Measurements from ENCODE around the gene ZNF282.
A peak's percentile ranks its signal among the peaks of the same experiment; 100 is the strongest.

ZNF282 gene

DNA sequence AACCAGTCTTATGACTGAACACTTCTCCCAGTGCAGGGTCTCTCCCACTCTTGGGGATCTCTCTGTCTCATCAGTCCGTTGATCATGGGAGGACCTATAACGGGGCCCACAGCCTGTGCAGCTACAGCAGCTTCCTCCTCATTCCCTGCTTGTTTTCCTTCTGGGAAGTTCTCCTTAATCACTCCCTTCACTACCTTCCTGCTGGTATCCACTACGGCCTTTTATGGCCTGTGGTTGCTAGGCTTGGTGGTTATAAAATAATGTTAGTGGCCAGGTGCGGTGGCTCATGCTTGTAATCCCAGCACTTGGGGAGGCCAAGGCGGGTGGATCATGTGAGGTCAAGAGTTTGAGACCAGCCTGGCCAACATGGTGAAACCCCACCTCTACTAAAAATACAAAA is 3.5 kb upstream of the ZNF282 start:
- no peak for DNase-seq (ENCODE audit: low read depth in 2 of 2)

DNA sequence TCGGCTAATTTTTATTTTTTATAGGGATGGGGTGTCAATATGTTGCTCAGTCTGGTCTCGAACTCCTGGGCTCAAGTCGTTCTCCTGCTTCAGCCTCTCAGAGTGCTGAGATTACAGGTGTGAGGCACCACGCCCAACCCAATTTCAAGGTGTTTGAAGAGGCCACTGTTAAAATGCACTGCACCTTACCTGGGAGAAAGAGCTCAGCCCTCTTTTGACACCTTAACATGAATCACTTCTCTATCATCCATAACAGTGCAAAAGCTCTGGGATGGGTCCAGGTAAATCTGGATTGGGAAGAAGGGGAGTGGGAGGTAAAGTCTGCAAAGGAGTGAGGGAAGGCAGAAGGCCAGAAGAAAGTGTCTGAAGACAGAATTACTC is 557 bp upstream of the ZNF282 start:
- no peak for DNase-seq (ENCODE audit: low read depth in 2 of 2)

DNA sequence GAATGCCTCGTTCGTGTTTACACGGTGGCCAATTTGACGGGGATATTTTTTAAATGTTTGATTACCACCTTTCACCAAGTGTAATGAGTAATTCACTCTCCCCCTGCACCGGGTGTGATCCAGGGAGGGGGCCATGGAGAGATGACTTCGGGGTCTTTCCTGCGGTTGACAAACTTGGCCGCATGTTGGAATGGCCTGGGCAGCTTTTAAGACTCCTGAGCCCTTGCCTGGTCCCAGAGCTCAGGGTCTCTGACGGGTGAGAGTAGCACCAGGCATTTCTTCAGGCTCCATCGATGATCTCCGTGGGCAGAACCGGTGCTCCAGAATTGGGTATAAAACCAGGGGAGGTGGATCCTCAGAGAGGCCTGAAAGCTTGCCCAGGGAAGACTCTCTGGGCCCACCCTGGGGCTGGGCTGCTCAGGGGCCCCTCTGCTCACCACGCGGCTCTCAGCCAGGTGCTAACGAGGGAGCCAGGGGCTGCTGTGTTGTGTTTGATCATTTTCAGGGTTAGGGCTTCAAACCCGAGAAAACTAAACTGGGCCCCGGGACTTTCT is 882 bp downstream of the ZNF282 start:
- DNase-seq (ENCODE audit: low read depth in 2 of 2): no peak

DNA sequence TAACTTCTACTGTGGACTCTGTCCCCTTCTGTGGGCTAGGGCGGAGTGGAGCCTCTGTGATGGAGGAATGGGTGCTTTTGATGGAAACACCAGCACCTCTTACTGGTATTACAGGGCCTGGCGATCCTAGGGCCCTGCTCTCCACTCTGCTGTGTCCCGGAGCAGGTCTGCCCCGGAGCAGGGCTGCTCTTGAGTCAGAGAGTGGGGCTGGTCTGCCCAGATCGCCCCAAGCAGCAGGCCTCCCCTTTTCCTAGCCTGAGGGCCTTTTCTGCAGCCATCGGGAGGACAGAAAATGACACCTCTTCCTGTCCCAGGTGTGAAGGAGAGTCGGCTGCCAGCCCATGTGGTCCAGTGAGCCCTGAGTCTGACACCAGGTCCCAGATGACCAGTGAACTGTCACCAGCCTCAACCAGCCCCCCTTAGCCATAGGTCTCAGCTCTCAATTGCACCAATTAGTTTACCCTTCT is 1.4 kb downstream of the ZNF282 start:
- DNase-seq (ENCODE audit: low read depth in 2 of 2): no peak

DNA sequence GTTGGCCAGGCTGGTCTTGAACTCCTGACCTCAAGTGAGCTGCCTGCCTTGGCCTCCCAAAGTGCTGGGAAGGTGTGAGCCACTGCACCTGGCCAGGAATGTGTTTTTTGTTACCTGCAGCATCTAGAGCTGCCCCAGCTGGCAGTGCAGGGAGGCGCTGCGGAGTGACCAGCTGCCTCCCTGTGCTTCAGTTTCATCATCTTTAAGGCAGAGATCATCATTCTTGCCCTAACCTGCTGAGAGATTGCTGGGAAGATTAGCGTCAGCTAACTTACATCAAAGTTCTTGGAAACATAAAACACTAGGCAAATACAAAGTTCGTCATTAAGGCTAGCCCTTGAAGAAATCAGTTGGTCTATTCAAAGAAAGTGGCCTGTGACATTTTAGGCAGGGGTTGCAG is 2.3 kb downstream of the ZNF282 start:
- DNase-seq (ENCODE audit: low read depth in 2 of 2): no peak

DNA sequence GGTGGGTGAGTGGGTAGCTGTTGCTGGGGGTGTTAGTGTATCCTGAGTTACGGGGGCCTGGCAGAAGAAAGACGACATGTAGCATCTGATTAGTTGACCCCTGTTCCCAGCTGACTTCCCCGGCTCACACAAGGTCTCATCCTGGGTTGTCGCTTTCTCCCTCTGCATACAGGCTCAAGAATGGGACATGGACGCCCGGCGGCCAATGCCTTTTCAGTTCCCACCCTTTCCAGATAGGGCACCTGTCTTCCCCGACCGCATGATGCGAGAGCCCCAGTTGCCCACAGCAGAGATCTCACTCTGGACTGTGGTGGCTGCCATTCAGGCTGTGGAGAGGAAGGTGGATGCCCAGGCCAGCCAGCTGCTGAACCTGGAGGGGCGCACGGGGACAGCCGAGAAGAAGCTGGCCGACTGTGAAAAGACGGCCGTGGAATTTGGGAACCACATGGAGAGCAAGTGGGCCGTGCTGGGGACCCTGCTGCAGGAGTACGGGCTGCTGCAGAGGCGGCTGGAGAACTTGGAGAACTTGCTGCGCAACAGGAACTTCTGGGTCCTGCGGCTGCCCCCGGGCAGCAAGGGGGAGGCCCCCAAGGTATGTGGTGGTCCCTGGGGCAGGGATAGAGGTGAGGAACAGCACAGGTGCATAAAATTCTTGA is 2.9 kb downstream of the ZNF282 start:
- DNase-seq (ENCODE audit: low read depth in 2 of 2): no peak

DNA sequence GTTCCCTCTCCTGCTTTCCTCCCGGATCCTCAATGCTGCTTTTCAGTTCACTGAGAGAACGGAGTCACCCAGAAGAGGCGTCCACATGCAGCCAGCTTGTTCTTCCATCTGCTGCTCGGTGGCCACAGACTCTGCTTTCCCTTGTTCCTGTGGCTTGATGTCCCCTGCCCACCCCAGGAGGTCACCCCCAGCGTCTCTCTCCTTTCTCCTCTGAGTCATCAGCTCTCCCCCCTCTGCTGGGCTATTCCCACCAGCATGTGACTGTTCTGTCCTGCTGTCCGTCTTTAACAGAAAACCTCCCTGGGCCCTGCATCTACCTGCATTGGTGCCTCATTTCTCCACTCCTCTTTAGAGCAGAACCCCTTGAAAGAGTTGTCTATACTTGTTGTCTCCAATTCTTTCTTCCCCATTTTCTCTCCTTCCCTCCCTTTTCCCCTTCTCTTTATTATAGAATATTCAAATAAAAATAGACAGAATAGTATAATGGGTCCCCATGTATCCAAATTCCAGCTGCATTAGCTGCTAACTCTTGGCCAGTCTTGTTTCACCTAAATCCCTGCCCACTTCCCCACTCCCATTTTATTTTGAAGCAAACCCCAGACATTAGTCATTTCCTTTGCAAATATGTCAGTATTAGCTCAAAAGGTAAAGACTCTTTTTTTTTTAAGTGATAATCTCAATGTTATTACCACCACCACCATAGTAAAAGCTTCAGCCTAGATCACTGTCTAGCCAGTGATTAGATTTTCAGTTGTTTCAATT is 4.1 kb downstream of the ZNF282 start:
- no peak for DNase-seq (ENCODE audit: low read depth in 2 of 2)

DNA sequence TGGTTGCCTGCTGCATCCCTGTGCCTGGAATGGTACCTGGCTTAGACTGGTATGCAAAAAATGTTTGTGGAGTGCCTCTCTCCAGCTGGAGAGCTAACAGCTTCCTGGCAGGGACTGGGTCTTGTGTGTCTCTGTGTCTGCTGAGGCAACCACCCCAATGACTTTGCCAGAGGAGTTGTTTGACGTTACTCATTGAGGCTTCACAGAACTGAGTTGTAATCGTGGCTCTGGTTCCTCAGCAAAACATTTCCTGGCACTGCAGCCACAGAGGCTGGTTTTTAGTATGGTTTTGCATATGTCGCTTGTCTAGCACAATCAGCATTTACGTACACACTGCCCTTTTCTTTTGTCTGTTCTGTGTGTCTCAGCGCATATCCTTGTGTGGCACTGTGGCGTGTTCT is 7.5 kb downstream of the ZNF282 start:
- peak in 1 of 2 donors; percentile 28 for DNase-seq (ENCODE audit: low read depth in 2 of 2)

GRCh38 chr7:149205690-149206381 is 10.5 kb downstream of the ZNF282 start:
- DNase-seq (ENCODE audit: low read depth in 2 of 2): no peak

DNA sequence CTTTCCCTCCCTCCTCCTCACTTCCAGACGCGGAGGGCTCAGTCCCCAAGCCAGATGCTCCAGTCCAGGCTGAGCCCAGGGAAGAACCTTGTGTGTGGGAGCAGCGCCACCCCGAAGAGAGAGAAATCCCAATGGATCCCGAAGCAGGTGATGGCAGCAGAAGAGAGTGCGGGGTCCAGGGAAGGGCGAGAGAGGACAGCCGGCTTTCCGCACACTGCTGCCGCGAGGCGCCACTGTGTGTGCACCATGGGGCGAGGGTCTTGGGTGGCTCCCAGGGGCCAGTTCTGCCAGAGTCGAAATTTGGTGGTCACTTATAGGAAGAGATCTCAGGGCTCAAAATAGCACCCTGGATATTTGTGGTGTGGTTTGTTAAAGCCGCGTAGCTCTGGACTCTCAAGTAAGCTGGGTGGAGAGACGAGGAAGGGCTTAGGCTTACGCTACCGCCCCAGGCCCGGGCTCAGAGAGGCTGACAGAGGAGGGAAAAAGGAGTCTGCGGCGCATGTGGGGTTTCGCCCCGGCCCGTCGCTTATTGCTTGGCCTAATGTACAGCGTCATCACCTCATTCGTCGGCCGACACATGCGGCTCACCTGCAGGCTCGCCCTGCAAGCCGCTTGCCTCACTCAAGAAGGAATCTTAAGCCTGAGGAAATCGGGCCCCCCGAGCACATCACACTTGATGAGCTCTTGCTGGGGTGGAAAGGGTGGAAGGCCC is 12.1 kb downstream of the ZNF282 start:
- DNase-seq (ENCODE audit: low read depth in 2 of 2): no peak

DNA sequence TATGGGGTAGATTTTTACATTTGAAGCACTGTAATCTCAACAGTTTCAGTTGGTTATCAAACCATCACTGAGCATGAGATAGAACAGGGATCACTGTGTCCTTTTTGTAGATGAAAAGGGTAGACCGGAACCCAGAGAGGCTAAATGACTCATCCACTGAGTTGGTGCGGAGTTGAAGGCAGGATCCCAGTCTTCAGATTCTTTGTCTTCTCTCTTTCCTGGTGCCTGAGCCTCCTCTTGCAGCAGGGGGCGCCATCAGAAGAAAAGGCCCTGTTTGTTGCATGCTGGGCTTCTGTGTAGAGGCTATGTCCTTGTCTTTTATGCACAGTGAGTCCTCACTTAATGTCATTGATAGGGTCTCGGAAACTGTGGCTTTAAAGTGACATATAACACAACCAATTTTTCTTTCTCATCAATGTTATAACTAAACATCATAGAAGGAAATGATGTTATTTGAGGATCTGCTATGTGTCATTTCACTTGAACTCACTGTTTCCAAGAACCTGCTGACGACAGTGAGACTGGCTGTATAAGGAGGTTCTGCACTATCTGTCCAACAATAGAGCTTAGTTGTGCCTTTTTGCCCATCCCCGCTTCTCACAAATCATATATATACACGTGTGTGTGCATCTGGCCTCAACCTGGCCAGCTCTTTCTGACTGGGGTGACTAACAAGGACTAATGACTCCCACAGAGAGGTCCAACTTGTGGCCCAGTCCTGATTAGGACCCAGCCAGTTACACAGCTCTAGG is 14.3 kb downstream of the ZNF282 start:
- peak; percentile 71 to 85 for DNase-seq (ENCODE audit: low read depth in 2 of 2)

- DNase-seq (ENCODE audit: low read depth in 2 of 2): no peak
Observed at GRCh38 chr7:149210551-149210950, 15.2 kb downstream of the ZNF282 start.

GRCh38 chr7:149214020-149214720 is 18.8 kb downstream of the ZNF282 start:
- DNase-seq (ENCODE audit: low read depth in 2 of 2): no peak

DNA sequence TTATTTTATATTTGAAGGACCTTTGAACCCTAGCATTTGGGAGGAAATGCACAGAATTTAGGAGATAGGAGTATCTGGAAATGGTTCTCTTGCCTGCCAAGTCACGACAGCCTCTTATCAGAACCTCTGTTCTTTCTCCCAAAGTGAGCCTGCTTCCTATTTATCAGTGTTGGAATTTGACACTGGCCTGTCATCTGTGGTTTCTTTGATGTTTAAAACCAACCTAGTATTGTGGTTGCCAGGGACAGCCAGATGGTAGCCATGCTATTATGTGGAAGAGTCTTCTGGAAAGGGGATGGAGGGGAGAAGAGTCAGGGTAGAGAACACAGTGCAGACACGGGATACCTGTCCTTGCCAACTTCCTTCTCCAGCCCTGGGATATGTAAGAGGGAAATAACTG is 21.1 kb downstream of the ZNF282 start:
- no peak for DNase-seq (ENCODE audit: low read depth in 2 of 2)

GRCh38 chr7:149217570-149217969 is 22.2 kb downstream of the ZNF282 start:
- no peak for DNase-seq (ENCODE audit: low read depth in 2 of 2)

GRCh38 chr7:149218469-149219420 is 23.4 kb downstream of the ZNF282 start:
- DNase-seq (ENCODE audit: low read depth in 2 of 2): no peak

DNA sequence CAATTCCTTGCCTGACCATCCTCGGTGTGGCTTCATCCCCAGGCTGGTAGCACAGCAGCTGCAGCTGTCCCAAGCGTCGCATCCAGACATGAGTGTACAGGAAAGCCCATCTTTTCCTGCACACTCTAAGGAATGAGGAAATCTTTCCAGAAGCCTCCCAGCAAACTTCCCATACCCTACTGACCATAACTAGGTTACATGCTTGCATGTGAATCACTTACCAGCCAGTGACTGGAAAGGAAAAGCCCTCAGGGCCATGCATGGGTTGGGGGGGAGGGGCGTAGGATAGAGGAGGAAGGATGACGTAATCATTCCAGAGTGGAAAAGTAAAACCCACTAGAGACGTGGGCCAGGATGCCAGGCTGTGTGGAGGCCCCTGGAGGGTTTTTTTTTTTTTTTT is 25.2 kb downstream of the ZNF282 start:
- DNase-seq (ENCODE audit: low read depth in 2 of 2): no peak

- DNase-seq (ENCODE audit: low read depth in 2 of 2): no peak
Observed at GRCh38 chr7:149223176-149223575, 27.8 kb downstream of the ZNF282 start.

- DNase-seq (ENCODE audit: low read depth in 2 of 2): no peak
Observed at GRCh38 chr7:149223761-149224160, 28.4 kb downstream of the ZNF282 start.
